Heart left ventricle (tissue), 13 donors: ENCODE data around the gene PCMTD2.

Experiments
- POLR2A ChIP-seq, 2 donors: fragments of 450-650 bp; IDR thresholded peaks; one replicate each; pipeline ENCODE4 v1.6.1; 2017; ENCODE audit warnings: antibody characterized with exemption in 2 of 2, mild to moderate bottlenecking in 2 of 2, moderate library complexity in 2 of 2
- TF ChIP-seq, protein P1 (sequence below), 12 donors: fragments of 200-600 bp; sonication (generic) in 4 of 12; IDR thresholded peaks; one replicate each; pipeline versions ENCODE4 v1.5.0 to v1.8.0; 2018 to 2022; ENCODE audit warnings: antibody characterized with exemption in 12 of 12, mild to moderate bottlenecking in 5 of 12
- donor health status: ischemic (EF 13 %, LVEDD 7.1; RV severe dilation, severe dysfunction).
- donor health status: DM: no; HTN: yes; CAD: no.
- donor health status: DM: no; HTN: no; CAD: no.
- donor health status: ischemic (EF 25% LVEDD 6.9; RV normal size, moderate dysfunction).
- donor health status: ischemic (EF 25% LVEDD 5.7; RV mildly dilated, moderate dysfunction).
- donor health status: ischemic (EF 35%, LVEDD 5.7; RV mildly dilated, moderate dysfunction).
- donor health status: nonischemic (EF 11% LVEDD 7.7; RV severe dilation, severe dysfunction).
- donor health status: DM: yes; HTN: yes; CAD: no.
- donor health status: PGD.
- donor health status: ischemic (EF 29% LVEDD 5.4; RV normal size, mild dysfunction).
- donor health status: nonischemic (EF 23%, LVEDD 6.1; RV moderate dilation, normal function).

DNA sequence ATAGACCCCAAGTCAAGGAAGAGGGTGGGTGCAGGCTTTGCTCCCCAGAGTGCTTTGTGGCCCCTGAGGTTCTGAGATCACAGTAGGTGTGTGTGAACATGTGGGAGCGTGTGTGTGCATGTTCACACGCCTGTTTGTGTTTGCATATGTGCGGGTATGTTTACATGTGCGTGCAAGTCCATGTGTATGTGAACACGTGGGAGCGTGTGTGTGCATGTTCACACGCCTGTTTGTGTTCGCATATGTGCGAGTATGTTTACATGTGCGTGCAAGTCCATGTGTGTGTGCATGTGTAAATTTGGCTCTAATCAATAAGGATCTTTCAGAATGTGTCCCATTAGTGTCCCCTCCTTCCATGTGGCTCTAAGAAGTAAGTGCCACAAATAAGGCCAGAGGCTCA lies 41.4 kb upstream of the PCMTD2 start:
- TF ChIP-seq POLR2A (IDR thresholded peaks at IDR 0.05) = no peak
- TF ChIP-seq, protein P1, sequence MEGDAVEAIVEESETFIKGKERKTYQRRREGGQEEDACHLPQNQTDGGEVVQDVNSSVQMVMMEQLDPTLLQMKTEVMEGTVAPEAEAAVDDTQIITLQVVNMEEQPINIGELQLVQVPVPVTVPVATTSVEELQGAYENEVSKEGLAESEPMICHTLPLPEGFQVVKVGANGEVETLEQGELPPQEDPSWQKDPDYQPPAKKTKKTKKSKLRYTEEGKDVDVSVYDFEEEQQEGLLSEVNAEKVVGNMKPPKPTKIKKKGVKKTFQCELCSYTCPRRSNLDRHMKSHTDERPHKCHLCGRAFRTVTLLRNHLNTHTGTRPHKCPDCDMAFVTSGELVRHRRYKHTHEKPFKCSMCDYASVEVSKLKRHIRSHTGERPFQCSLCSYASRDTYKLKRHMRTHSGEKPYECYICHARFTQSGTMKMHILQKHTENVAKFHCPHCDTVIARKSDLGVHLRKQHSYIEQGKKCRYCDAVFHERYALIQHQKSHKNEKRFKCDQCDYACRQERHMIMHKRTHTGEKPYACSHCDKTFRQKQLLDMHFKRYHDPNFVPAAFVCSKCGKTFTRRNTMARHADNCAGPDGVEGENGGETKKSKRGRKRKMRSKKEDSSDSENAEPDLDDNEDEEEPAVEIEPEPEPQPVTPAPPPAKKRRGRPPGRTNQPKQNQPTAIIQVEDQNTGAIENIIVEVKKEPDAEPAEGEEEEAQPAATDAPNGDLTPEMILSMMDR (IDR thresholded peaks at IDR 0.05) = no peak
